Measurements from ENCODE around the gene MRPL53. TPM values are rescaled to one million over a fixed set of nuclear protein-coding genes. Genes with fewer than 3 reads are reported as not detected.

Gene MRPL53
- total and polyA plus RNA-seq, 2 of the 13 experiments (the other 11 are each of a cell fraction or from before 2014, with no cell fraction given) = 34.3 to 51.9 TPM

DNA sequence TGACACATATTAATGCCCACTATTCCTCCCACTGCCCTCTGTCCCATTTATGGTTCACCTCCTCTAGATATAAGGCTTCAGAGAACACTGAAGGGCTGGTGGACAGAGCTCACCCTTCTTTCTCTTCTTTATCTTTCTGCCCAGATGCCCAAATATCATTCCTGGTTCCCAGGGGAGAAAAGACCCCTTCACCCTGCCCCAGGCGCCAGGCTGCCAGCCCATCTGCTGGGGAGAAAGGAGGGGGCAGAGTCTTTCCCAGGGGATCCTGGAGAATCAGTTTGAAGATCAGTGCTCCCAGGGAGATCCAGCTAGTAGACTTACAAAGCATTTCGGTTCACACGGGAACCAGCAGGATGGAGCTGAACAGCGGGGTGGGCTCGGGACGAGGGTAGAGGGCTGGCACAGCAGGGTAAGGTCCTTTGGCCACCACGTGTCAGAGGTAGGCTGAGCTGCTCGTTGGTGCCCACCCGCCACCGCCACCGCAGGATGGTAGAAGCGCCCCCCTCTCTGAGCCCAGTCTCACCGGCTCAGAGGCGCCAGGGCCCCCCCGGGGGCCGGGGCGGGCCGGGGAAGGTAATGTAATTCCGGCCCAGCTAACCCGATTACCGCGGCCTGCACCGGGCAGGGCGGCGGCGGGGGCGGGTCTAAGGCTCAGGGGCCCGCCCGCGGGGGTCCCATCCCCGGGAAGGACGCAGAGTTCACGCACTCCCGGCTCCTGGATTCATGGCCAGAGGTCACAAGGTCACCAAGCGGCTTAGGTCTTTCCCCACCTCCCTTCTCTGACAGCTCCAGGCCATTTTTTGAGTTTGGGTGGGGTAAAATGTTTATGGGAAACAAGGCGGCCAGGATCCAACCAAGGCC, 40.5 kb upstream of the MRPL53 start (continued):
- TF ChIP-seq, protein P1, sequence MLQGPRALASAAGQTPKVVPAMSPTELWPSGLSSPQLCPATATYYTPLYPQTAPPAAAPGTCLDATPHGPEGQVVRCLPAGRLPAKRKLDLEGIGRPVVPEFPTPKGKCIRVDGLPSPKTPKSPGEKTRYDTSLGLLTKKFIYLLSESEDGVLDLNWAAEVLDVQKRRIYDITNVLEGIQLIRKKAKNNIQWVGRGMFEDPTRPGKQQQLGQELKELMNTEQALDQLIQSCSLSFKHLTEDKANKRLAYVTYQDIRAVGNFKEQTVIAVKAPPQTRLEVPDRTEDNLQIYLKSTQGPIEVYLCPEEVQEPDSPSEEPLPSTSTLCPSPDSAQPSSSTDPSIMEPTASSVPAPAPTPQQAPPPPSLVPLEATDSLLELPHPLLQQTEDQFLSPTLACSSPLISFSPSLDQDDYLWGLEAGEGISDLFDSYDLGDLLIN (CRISPR knock-in tag; IDR thresholded peaks at IDR 0.05; ENCODE audit: borderline replicate concordance) = no peak
- TF ChIP-seq IKZF1 (IDR thresholded peaks at IDR 0.05) (no peak), ARID2 (CRISPR knock-in tag; IDR thresholded peaks at IDR 0.05; ENCODE audit: borderline replicate concordance) (no peak), ZNF354B (CRISPR knock-in tag; IDR thresholded peaks at IDR 0.05) (no peak), ZBTB39 (CRISPR knock-in tag; IDR thresholded peaks at IDR 0.05) (no peak), SETDB1 (CRISPR knock-in tag; IDR thresholded peaks at IDR 0.05; ENCODE audit: borderline replicate concordance) (no peak), SOX5 (CRISPR knock-in tag; IDR thresholded peaks at IDR 0.05; ENCODE audit: borderline replicate concordance) (no peak), SMYD3 (CRISPR knock-in tag; IDR thresholded peaks at IDR 0.05) (no peak), CENPT (CRISPR knock-in tag; IDR thresholded peaks at IDR 0.05; ENCODE audit: low read depth) (no peak), BRCA1 (CRISPR knock-in tag; IDR thresholded peaks at IDR 0.05) (no peak), ZNF550 (CRISPR knock-in tag; IDR thresholded peaks at IDR 0.05; ENCODE audit: borderline replicate concordance) (no peak), DZIP1 (CRISPR knock-in tag; IDR thresholded peaks at IDR 0.05) (no peak), IRF2 (CRISPR knock-in tag; IDR thresholded peaks at IDR 0.05) (no peak), ZNF335 (CRISPR knock-in tag; IDR thresholded peaks at IDR 0.05) (no peak), TEF (CRISPR knock-in tag; IDR thresholded peaks at IDR 0.05) (no peak), HDAC1 (CRISPR knock-in tag; IDR thresholded peaks at IDR 0.05) (peak; percentile 31; the same call in 1 of the 2 replicates), TSC22D2 (CRISPR knock-in tag; IDR thresholded peaks at IDR 0.05; ENCODE audit: borderline replicate concordance) (no peak), ZSCAN20 (CRISPR knock-in tag; IDR thresholded peaks at IDR 0.05; ENCODE audit: borderline replicate concordance) (no peak), RFX1 (IDR thresholded peaks at IDR 0.05) (no peak), EED (CRISPR knock-in tag; IDR thresholded peaks at IDR 0.05) (no peak), SIX4 (CRISPR knock-in tag; IDR thresholded peaks at IDR 0.05) (no peak), POLR2AphosphoS2 (IDR thresholded peaks at IDR 0.05; ENCODE audit: low read depth, low read length) (no peak), TRIM22 (IDR thresholded peaks at IDR 0.05) (no peak)

Measured in HepG2 (cell line).